ENCODE data around the gene GLRX5. TPM values are rescaled to one million over a fixed set of nuclear protein-coding genes. Genes with fewer than 3 reads are reported as not detected.

The GLRX5 gene
- total RNA-seq, 1 experiment from 2014 or later = 23.2 TPM

DNA sequence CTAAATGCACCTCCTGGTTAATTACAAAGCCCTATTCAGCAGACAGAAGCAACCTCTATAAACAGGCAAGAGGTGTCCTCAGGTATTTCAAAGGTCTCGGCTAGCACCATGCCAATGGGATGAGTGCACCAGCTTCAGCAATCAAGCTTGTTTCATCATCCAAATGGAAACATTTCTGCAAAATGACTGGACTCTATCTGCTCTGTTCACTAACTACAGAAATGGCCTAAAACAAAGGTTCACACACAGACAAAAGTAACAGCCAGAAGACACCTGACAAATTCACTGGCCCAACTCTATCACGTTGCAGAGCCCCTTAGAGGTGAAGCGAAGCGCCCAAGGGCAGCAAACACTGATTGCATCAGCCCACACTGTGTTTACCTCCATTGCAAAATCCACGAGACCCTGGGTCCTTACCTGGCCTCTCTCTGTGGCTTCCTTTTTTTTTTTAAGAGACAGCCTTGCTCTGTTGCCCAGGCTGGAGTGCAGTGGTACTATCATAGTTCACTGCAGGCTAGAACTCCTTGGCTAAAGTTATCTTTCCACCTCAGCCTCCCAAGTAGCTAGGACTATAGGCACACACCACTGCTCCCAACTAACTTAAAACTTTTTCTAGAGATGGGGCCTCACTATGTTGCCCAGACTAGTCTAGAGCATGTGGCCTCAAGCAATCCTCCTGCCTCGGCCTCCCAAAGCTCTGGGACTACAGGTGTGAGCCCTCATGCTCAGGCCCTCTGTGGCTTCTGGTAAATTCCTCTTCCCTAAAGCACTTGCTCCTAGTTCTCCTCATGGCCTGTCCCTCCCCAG is 9.9 kb upstream of the GLRX5 start:
- peak overlapping the region; percentile 94 for H3K27ac ChIP-seq
- intact Hi-C loops (cut with micrococcal nuclease; ENCODE audit: unreplicated experiment) = no loop called here
- POLR2A ChIA-PET (ENCODE audit: unreplicated experiment) = no interaction called here

DNA sequence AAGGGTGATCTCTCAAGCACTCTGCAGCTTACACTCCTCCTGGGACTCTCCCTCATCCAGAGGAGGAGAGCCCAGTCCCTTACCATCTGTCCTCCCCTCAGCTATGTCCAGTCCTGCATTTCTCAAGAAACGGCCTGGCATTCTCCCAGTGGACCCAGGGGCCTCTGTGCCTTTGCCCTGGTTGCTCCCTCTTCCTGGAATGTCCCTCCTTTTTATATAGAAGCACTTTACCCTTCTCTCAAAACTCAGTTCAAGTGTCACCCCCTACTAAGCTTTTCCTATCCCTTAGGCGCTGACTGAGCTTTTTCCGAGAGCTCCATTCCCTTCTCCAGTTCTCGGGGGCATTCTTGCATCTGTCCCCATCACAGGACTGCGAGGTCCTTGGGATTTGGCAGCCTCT is 8.9 kb upstream of the GLRX5 start:
- no peak overlapping the region for H2AFZ ChIP-seq
- no peaks in the 10 kb centered on the region for H3K9me3 ChIP-seq (ENCODE audit: insufficient read depth, low read depth)
- H3K4me2 ChIP-seq = no peak overlapping the region
- TF ChIP-seq CTCF (conservative IDR thresholded peaks at IDR 0.05) (no peak), EZH2 (IDR thresholded peaks at IDR 0.05; ENCODE audit: low read depth) (no peak)
- peak overlapping the region; percentile 94 for H3K27ac ChIP-seq
- no TSS peak for BruUV-seq (replicated peaks)
- H3K9me2 ChIP-seq (ENCODE audit: insufficient read depth) = no peaks in the 10 kb centered on the region
- CTCF ChIA-PET = no interaction called here
- no peaks in the 10 kb centered on the region for H3K27me3 ChIP-seq (ENCODE audit: insufficient read depth, low read depth)
- H3K4me1 ChIP-seq (replicated peaks; ENCODE audit: insufficient read depth) = peaks cover 64% of the 10 kb centered on the region
- no peaks in the 10 kb centered on the region; the same call in 1 of the 2 replicates for H4K20me1 ChIP-seq (ENCODE audit: insufficient read depth)
- POLR2A ChIA-PET (ENCODE audit: unreplicated experiment) = no interaction called here
- peaks cover 24% of the 10 kb centered on the region for H3K79me2 ChIP-seq (ENCODE audit: low read depth)
- intact Hi-C loops (cut with micrococcal nuclease; ENCODE audit: unreplicated experiment) = no loop called here
- H3K4me3 ChIP-seq = no peak overlapping the region
- peaks cover 43% of the 10 kb centered on the region for H3F3A ChIP-seq (ENCODE audit: insufficient read depth, low read depth)
- H3K36me3 ChIP-seq (ENCODE audit: low read depth) = no peaks in the 10 kb centered on the region; the same call in none of the 2 replicates
- no peak for DNase-seq

More for the DNA sequence above, 9.9 kb upstream of the GLRX5 start:
- peak; percentile 19 to 92 for DNase-seq
- no peaks in the 10 kb centered on the region for H3K27me3 ChIP-seq (ENCODE audit: insufficient read depth, low read depth)
- peaks cover 39% of the 10 kb centered on the region for H3F3A ChIP-seq (ENCODE audit: insufficient read depth, low read depth)
- no TSS peak for BruUV-seq (replicated peaks)
- H4K20me1 ChIP-seq (ENCODE audit: insufficient read depth) = no peaks in the 10 kb centered on the region; the same call in 1 of the 2 replicates
- no peak overlapping the region for H2AFZ ChIP-seq
- H3K79me2 ChIP-seq (ENCODE audit: low read depth) = peaks cover 16% of the 10 kb centered on the region
- peak overlapping the region; percentile 10; the same call in 1 of the 2 replicates for H3K4me3 ChIP-seq
- no peaks in the 10 kb centered on the region; the same call in 1 of the 2 replicates for H3K36me3 ChIP-seq (ENCODE audit: low read depth)
- CTCF ChIA-PET = no interaction called here
- H3K9me3 ChIP-seq (ENCODE audit: insufficient read depth, low read depth) = no peaks in the 10 kb centered on the region
- no peaks in the 10 kb centered on the region for H3K9me2 ChIP-seq (ENCODE audit: insufficient read depth)
- peak overlapping the region; percentile 71 for H3K4me2 ChIP-seq
- TF ChIP-seq EZH2 (IDR thresholded peaks at IDR 0.05; ENCODE audit: low read depth) = no peak
- TF ChIP-seq CTCF (conservative IDR thresholded peaks at IDR 0.05) = no peak
- peaks cover 63% of the 10 kb centered on the region for H3K4me1 ChIP-seq (replicated peaks; ENCODE audit: insufficient read depth)

GRCh38 chr14:95526483-95527386 is 8.1 kb upstream of the GLRX5 start:
- Histone ChIP-seq H3K36me3 (ENCODE audit: low read depth) (peaks cover 2% of the 10 kb centered on the region), H3K27ac (peak overlapping the region; percentile 94), H3K27me3 (ENCODE audit: insufficient read depth, low read depth) (no peaks in the 10 kb centered on the region), H3K4me3 (no peak overlapping the region), H3K79me2 (ENCODE audit: low read depth) (peaks cover 31% of the 10 kb centered on the region), H3F3A (ENCODE audit: insufficient read depth, low read depth) (peaks cover 49% of the 10 kb centered on the region), H4K20me1 (ENCODE audit: insufficient read depth) (no peaks in the 10 kb centered on the region; the same call in 1 of the 2 replicates), H3K4me2 (0 out of 2 replicates have a peak overlapping the region, but pooled peaks have one; percentile 20), H3K9me2 (ENCODE audit: insufficient read depth) (no peaks in the 10 kb centered on the region), H3K9me3 (ENCODE audit: insufficient read depth, low read depth) (no peaks in the 10 kb centered on the region), H2AFZ (no peak overlapping the region), H3K4me1 (replicated peaks; ENCODE audit: insufficient read depth) (peaks cover 72% of the 10 kb centered on the region)
- ChIA-PET CTCF (no interaction called here), POLR2A (ENCODE audit: unreplicated experiment) (no interaction called here)
- BruUV-seq (replicated peaks) = no TSS peak
- DNase-seq = no peak
- intact Hi-C loops (cut with micrococcal nuclease; ENCODE audit: unreplicated experiment) = loop anchor here (1.0 kb wide), 1 partner anchor 84 kb away; no protein-coding TSS in a partner anchor
- no peak for TF ChIP-seq CTCF (conservative IDR thresholded peaks at IDR 0.05)
- no peak for TF ChIP-seq EZH2 (IDR thresholded peaks at IDR 0.05; ENCODE audit: low read depth)
